GM23338 (cell line): ENCODE data around the gene OLFML3. TPM values are rescaled to one million over a fixed set of nuclear protein-coding genes. Genes with fewer than 3 reads are reported as not detected.

Experiments
- ATAC-seq: fragments of 200-7000 bp; cut with Tn5 transposase; 3 replicates; pipeline ENCODE4 v1.9.1; 2020
- DNase-seq: peaks from one replicate; pipeline ENCODE4 v3.0.0-alpha.2; 2015; ENCODE audit warnings: low spot score
- H2AFZ ChIP-seq: fragments of 200-600 bp; sonication (generic); 2 replicates; pipeline ENCODE4 v1.8.0; 2016; ENCODE audit warnings: antibody characterized with exemption, mild to moderate bottlenecking, moderate library complexity
- H3F3A ChIP-seq: fragments of 200-600 bp; sonication (generic); replicated peaks from 2 replicates; pipeline ENCODE4 v1.8.0; 2017; ENCODE audit warnings: antibody characterized with exemption, mixed run types, low read depth
- H3K27ac ChIP-seq: fragments of 200-600 bp; sonication (generic); 2 replicates; pipeline ENCODE4 v1.6.1; 2016; ENCODE audit warnings: low read depth
- H3K27me3 ChIP-seq: fragments of 200-600 bp; sonication (generic); 2 replicates; pipeline ENCODE4 v1.8.0; 2016; ENCODE audit warnings: mild to moderate bottlenecking, mixed run types, moderate library complexity; ENCODE audit not compliant: insufficient read depth
- H3K36me3 ChIP-seq: fragments of 200-600 bp; sonication (generic); 2 replicates; pipeline ENCODE4 v1.8.0; 2016; ENCODE audit warnings: mild to moderate bottlenecking; ENCODE audit not compliant: insufficient read depth
- H3K4me1 ChIP-seq: fragments of 200-600 bp; sonication (generic); 2 replicates; pipeline ENCODE4 v1.8.0; 2016; ENCODE audit warnings: mild to moderate bottlenecking, moderate library complexity; ENCODE audit not compliant: insufficient read depth
- H3K4me2 ChIP-seq: fragments of 200-600 bp; sonication (generic); 2 replicates; pipeline ENCODE4 v1.7.1; 2017; ENCODE audit warnings: mixed run types
- H3K4me3 ChIP-seq: fragments of 200-600 bp; sonication (generic); 2 replicates; pipeline ENCODE4 v1.6.1; 2016; ENCODE audit warnings: mixed run types
- H3K79me2 ChIP-seq: fragments of 200-600 bp; sonication (generic); replicated peaks from 2 replicates; pipeline ENCODE4 v1.8.0; 2017; ENCODE audit warnings: mild to moderate bottlenecking; ENCODE audit not compliant: insufficient read depth
- H3K9me2 ChIP-seq: fragments of 200-600 bp; sonication (generic); 2 replicates; pipeline ENCODE4 v1.8.0; 2017; ENCODE audit not compliant: insufficient read depth
- H4K20me1 ChIP-seq: fragments of 200-600 bp; sonication (generic); replicated peaks from 2 replicates; pipeline ENCODE4 v1.8.0; 2017; ENCODE audit warnings: mild to moderate bottlenecking; ENCODE audit not compliant: insufficient read depth
- H3K27ac Mint-ChIP-seq: 2 replicates; pipeline ENCODE4 v1.8.0; 2020; ENCODE audit warnings: inconsistent platforms, mild to moderate bottlenecking, moderate library complexity, mixed read lengths
- H3K27me3 Mint-ChIP-seq: 3 replicates; pipeline ENCODE4 v1.8.0; 2022; ENCODE audit warnings: low read depth, mild to moderate bottlenecking, moderate library complexity, mixed read lengths, inconsistent platforms; ENCODE audit not compliant: insufficient read depth, poor library complexity
- H3K36me3 Mint-ChIP-seq: 3 replicates; pipeline ENCODE4 v1.8.0; 2021; ENCODE audit warnings: low read depth, mild to moderate bottlenecking, inconsistent platforms, moderate library complexity, mixed read lengths
- H3K4me1 Mint-ChIP-seq: 3 replicates; pipeline ENCODE4 v1.8.0; 2020; ENCODE audit warnings: mild to moderate bottlenecking, inconsistent platforms, mixed read lengths
- H3K4me3 Mint-ChIP-seq: 3 replicates; pipeline ENCODE4 v1.8.0; 2021; ENCODE audit warnings: moderate library complexity, mild to moderate bottlenecking, inconsistent platforms, mixed read lengths
- H3K9me3 Mint-ChIP-seq: 3 replicates; pipeline ENCODE4 v1.8.0; 2020; ENCODE audit warnings: moderate library complexity, mild to moderate bottlenecking, inconsistent platforms, mixed read lengths
- CREB1 ChIP-seq: fragments of 250-450 bp; sonication (Bioruptor Pico); IDR thresholded peaks from 2 replicates; pipeline ENCODE4 v1.5.0; 2020; ENCODE audit warnings: low read depth, mild to moderate bottlenecking, moderate library complexity
- ETS1 ChIP-seq: IDR thresholded peaks from 2 replicates; pipeline ENCODE4 v1.6.1; 2016; ENCODE audit warnings: antibody characterized with exemption
- EZH2 ChIP-seq: fragments of 200-600 bp; sonication (generic); IDR thresholded peaks from one replicate; pipeline ENCODE4 v1.8.0; 2017; ENCODE audit warnings: antibody characterized with exemption, mild to moderate bottlenecking, low read depth; ENCODE audit not compliant: unreplicated experiment
- EZH2phosphoT487 ChIP-seq: fragments of 200-600 bp; sonication (generic); IDR thresholded peaks from one replicate; pipeline ENCODE4 v1.8.1; 2018; ENCODE audit warnings: antibody characterized with exemption; ENCODE audit not compliant: unreplicated experiment
- JUNB ChIP-seq: IDR thresholded peaks from one replicate; pipeline ENCODE4 v1.6.1; 2016; ENCODE audit warnings: antibody characterized with exemption; ENCODE audit not compliant: unreplicated experiment
- NANOG ChIP-seq: IDR thresholded peaks from 2 replicates; pipeline ENCODE4 v1.6.1; 2016; ENCODE audit warnings: antibody characterized with exemption, borderline replicate concordance
- POLR2AphosphoS5 ChIP-seq: IDR thresholded peaks from 2 replicates; pipeline ENCODE4 v1.6.1; 2016; ENCODE audit warnings: antibody characterized with exemption, low read depth
- REST ChIP-seq: IDR thresholded peaks from one replicate; pipeline ENCODE4 v1.6.1; 2018; ENCODE audit warnings: antibody characterized with exemption; ENCODE audit not compliant: unreplicated experiment
- STAT1 ChIP-seq: IDR thresholded peaks from one replicate; pipeline ENCODE4 v1.6.1; 2016; ENCODE audit warnings: antibody characterized with exemption; ENCODE audit not compliant: unreplicated experiment
- ZNF331 ChIP-seq: fragments of 250-450 bp; sonication (Bioruptor Pico); IDR thresholded peaks from 2 replicates; pipeline ENCODE4 v1.5.0; 2020; ENCODE audit warnings: low read depth, mild to moderate bottlenecking, moderate library complexity
- ZNF462 ChIP-seq: fragments of 250-450 bp; sonication (Bioruptor Pico); IDR thresholded peaks from 2 replicates; pipeline ENCODE4 v1.5.0; 2020; ENCODE audit warnings: mild to moderate bottlenecking, moderate library complexity
- polyA plus RNA-seq: library from polyadenylated mRNA; unstranded; fragments of >200 nt; fragmentation: Nextera tagmentation; extraction: Ambion mirVana; gene quantifications from 2 replicates; pipeline ENCODE4 v1.2.1, GENCODE V29; 2016
- total RNA-seq: library from RNA; depleted of rRNA; stranded (reverse); fragments of >200 nt; shearing (Covaris generic); gene quantifications from 2 replicates; pipeline ENCODE4 v1.2.3, GENCODE V29; 2014
- TF ChIP-seq, protein P1 (sequence below), 2 experiments: fragments of 200-600 bp in 1 of 2; sonication (generic) in 1 of 2; conservative IDR thresholded peaks; 2 replicates each; pipeline versions ENCODE4 v1.5.1 to v1.6.1; 2016 to 2017; ENCODE audit warnings: antibody characterized with exemption in 2 of 2, low read depth in 2 of 2, mild to moderate bottlenecking in 2 of 2, moderate library complexity in 1 of 2

Gene OLFML3
- total and polyA plus RNA-seq, 2 experiments from 2014 or later = 42.8 to 69.9 TPM

- no peaks in the 10 kb centered on the region for H3K27me3 ChIP-seq
- peaks cover 99% of the 10 kb centered on the region for H3K79me2 ChIP-seq
- H3K27me3 Mint-ChIP-seq = peaks cover 2% of the 10 kb centered on the region
- peaks cover 28% of the 10 kb centered on the region for H3K4me1 Mint-ChIP-seq
- DNase-seq = no peak
- no peaks in the 10 kb centered on the region for H3F3A ChIP-seq
- H4K20me1 ChIP-seq = peaks cover 28% of the 10 kb centered on the region
- TF ChIP-seq, protein P1, sequence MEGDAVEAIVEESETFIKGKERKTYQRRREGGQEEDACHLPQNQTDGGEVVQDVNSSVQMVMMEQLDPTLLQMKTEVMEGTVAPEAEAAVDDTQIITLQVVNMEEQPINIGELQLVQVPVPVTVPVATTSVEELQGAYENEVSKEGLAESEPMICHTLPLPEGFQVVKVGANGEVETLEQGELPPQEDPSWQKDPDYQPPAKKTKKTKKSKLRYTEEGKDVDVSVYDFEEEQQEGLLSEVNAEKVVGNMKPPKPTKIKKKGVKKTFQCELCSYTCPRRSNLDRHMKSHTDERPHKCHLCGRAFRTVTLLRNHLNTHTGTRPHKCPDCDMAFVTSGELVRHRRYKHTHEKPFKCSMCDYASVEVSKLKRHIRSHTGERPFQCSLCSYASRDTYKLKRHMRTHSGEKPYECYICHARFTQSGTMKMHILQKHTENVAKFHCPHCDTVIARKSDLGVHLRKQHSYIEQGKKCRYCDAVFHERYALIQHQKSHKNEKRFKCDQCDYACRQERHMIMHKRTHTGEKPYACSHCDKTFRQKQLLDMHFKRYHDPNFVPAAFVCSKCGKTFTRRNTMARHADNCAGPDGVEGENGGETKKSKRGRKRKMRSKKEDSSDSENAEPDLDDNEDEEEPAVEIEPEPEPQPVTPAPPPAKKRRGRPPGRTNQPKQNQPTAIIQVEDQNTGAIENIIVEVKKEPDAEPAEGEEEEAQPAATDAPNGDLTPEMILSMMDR (conservative IDR thresholded peaks at IDR 0.05; ENCODE audit: low read depth in 2 of 2) = no peak
- TF ChIP-seq STAT1 = no peak
- TF ChIP-seq ZNF331 (CRISPR knock-in tag) = no peak
- TF ChIP-seq EZH2 = no peak
- no peak for TF ChIP-seq JUNB
- no peak for TF ChIP-seq ETS1
- no peak for TF ChIP-seq EZH2phosphoT487
- no peak for TF ChIP-seq POLR2AphosphoS5
- no peak for TF ChIP-seq REST
- no peak for TF ChIP-seq CREB1
- TF ChIP-seq ZNF462 (CRISPR knock-in tag) = no peak
- TF ChIP-seq NANOG = no peak
- H3K27ac ChIP-seq = no peak overlapping the region
- H3K9me3 Mint-ChIP-seq = no peaks in the 10 kb centered on the region
- no peaks in the 10 kb centered on the region for H3K9me2 ChIP-seq
- no peaks in the 10 kb centered on the region for H3K36me3 ChIP-seq
- no peak overlapping the region for H3K4me3 ChIP-seq
- H3K4me3 Mint-ChIP-seq = no peak overlapping the region
- no peak overlapping the region for H3K4me2 ChIP-seq
- peaks cover 24% of the 10 kb centered on the region for H3K4me1 ChIP-seq
- no peak overlapping the region for H3K27ac Mint-ChIP-seq
- ATAC-seq = no peak
- peaks cover under 1% of the 10 kb centered on the region; the same call in 1 of the 3 replicates for H3K36me3 Mint-ChIP-seq
- no peak overlapping the region for H2AFZ ChIP-seq
Measured at GRCh38 chr1:113935176-113935575, 44.1 kb upstream of the OLFML3 start.
